B cell (primary cell): Measurements from ENCODE around the gene LMX1B. TPM values are rescaled to one million over a fixed set of nuclear protein-coding genes. Genes with fewer than 3 reads are reported as not detected.

ENCODE experiments used
- ATAC-seq: fragments of 200-7000 bp; cut with Tn5 transposase; one replicate; pipeline ENCODE4 v1.10.0; 2021; ENCODE audit warnings: low read depth, mild to moderate bottlenecking, moderate number of reproducible peaks, moderate library complexity
- CTCF ChIA-PET: fragments of 350-600 bp; sonication (Branson Sonifier 250); formaldehyde crosslinking; loops from one replicate; lab custom pipeline; 2021; ENCODE audit warnings: antibody characterized with exemption, inconsistent platforms; lab: Charles Lee
- POLR2A ChIA-PET: fragments of 350-600 bp; sonication (Branson Sonifier 250); formaldehyde crosslinking; loops from one replicate; lab custom pipeline; 2021; ENCODE audit warnings: antibody characterized with exemption; lab: Charles Lee
- DNase-seq: peaks from one replicate; pipeline ENCODE4 v3.0.0; 2013
- H2AFZ ChIP-seq: 2 replicates; pipeline ENCODE4 v1.6.1; 2012; ENCODE audit warnings: mild to moderate bottlenecking, low read depth, low read length; ENCODE audit not compliant: insufficient read depth, poor library complexity, severe bottlenecking
- H3K27ac ChIP-seq, 2 donors: 1 replicate in 1 of 2; 2 replicates in 1 of 2; pipeline ENCODE4 v1.5.1; 2012 to 2013; ENCODE audit warnings: low read length in 2 of 2, mild to moderate bottlenecking in 2 of 2, moderate library complexity in 1 of 2
- H3K27me3 ChIP-seq, 4 experiments: fragments of 200-600 bp in 1 of 4; sonication (generic) in 1 of 4; replicated peaks in 1 of 4; 1 replicate in 2 of 4; 2 replicates in 2 of 4; pipeline versions ENCODE4 v1.6.1 to v1.7.0; 2013 to 2016; ENCODE audit warnings: low read length in 3 of 4, mild to moderate bottlenecking in 2 of 4, mixed read lengths in 1 of 4, moderate library complexity in 1 of 4; ENCODE audit not compliant: insufficient read depth in 4 of 4, control insufficient read depth in 3 of 4; ENCODE audit errors: control extremely low read depth in 1 of 4
- H3K36me3 ChIP-seq, 2 experiments: replicated peaks in 1 of 2; 1 replicate in 1 of 2; 2 replicates in 1 of 2; pipeline versions ENCODE4 v1.6.1 to v1.7.1; 2013; ENCODE audit warnings: low read length in 1 of 2; ENCODE audit not compliant: insufficient read depth in 2 of 2, control insufficient read depth in 1 of 2; ENCODE audit errors: control extremely low read depth in 1 of 2, extremely low read depth in 1 of 2
- H3K4me1 ChIP-seq, 2 donors: fragments of 200-600 bp in 1 of 2; sonication (generic) in 1 of 2; 1 replicate in 1 of 2; 2 replicates in 1 of 2; pipeline versions ENCODE4 v1.5.1 to v1.6.1; 2013 to 2017; ENCODE audit warnings: low read length in 2 of 2; ENCODE audit not compliant: control insufficient read depth in 2 of 2, insufficient read depth in 2 of 2
- H3K4me2 ChIP-seq: replicated peaks from 2 replicates; pipeline ENCODE3; 2012; ENCODE audit warnings: mild to moderate bottlenecking, low read depth, low read length; ENCODE audit not compliant: poor library complexity, severe bottlenecking
- H3K4me3 ChIP-seq, 5 experiments: fragments of 200-600 bp in 1 of 5; sonication (generic) in 1 of 5; 1 replicate in 3 of 5; 2 replicates in 2 of 5; pipeline versions ENCODE4 v1.5.1 to v1.7.0; 2011 to 2016; ENCODE audit warnings: low read length in 4 of 5, mild to moderate bottlenecking in 4 of 5, low read depth in 2 of 5, control low read depth in 1 of 5, moderate library complexity in 1 of 5; ENCODE audit not compliant: insufficient read depth in 1 of 5; ENCODE audit errors: control extremely low read depth in 1 of 5, extremely low read depth in 1 of 5
- H3K79me2 ChIP-seq: fragments of 200-600 bp; sonication (generic); one replicate; pipeline ENCODE4 v1.6.0; 2016; ENCODE audit warnings: low read length; ENCODE audit not compliant: control insufficient read depth, insufficient read depth
- H3K9ac ChIP-seq: fragments of 200-600 bp; sonication (generic); 2 replicates; pipeline ENCODE4 v1.6.1; 2017; ENCODE audit warnings: mild to moderate bottlenecking, low read length, moderate library complexity
- H3K9me3 ChIP-seq, 3 donors: one replicate each; pipeline versions ENCODE4 v1.6.1 to v1.7.1; 2013; ENCODE audit warnings: low read length in 2 of 3; ENCODE audit not compliant: control insufficient read depth in 2 of 3, insufficient read depth in 1 of 3; ENCODE audit errors: control extremely low read depth in 1 of 3
- H4K20me1 ChIP-seq: 2 replicates; pipeline ENCODE4 v1.6.0; 2012; ENCODE audit warnings: mild to moderate bottlenecking, low read length; ENCODE audit not compliant: insufficient read depth, control insufficient read depth, poor library complexity, severe bottlenecking
- H3K27ac Mint-ChIP-seq: one replicate; pipeline ENCODE4 v1.8.0; 2021; ENCODE audit warnings: mixed read lengths
- H3K27me3 Mint-ChIP-seq: one replicate; pipeline ENCODE4 v1.8.0; 2021; ENCODE audit warnings: mixed read lengths
- H3K4me1 Mint-ChIP-seq: one replicate; pipeline ENCODE4 v1.8.0; 2021; ENCODE audit warnings: mixed read lengths
- H3K4me3 Mint-ChIP-seq: one replicate; pipeline ENCODE4 v1.8.0; 2021; ENCODE audit warnings: mixed read lengths
- H3K9me3 Mint-ChIP-seq: one replicate; pipeline ENCODE4 v1.8.0; 2022; ENCODE audit warnings: mixed read lengths; ENCODE audit not compliant: insufficient read depth
- CTCF ChIP-seq: fragments of 200-600 bp; IDR thresholded peaks from one replicate; pipeline ENCODE4 v1.8.0; 2022; ENCODE audit warnings: antibody characterized with exemption, mild to moderate bottlenecking
- EZH2 ChIP-seq: IDR thresholded peaks from 2 replicates; pipeline ENCODE4 v1.6.1; 2012; ENCODE audit warnings: borderline replicate concordance, low read depth, mild to moderate bottlenecking, moderate library complexity, low read length; ENCODE audit not compliant: insufficient read depth, poor library complexity, severe bottlenecking
- WGBS: methylation state at CpG from one replicate; pipeline ENCODE4 v1.1.5; 2013; ENCODE audit warnings: missing lambda C conversion rate; ENCODE audit not compliant: insufficient coverage; 5-methylcytosine and 5-hydroxymethylcytosine counted together
- intact Hi-C: fragments of 100-400 bp; cut with micrococcal nuclease; formaldehyde crosslinking; loops from one replicate; pipeline ENCODE4 v1.10.0; 2022
- polyA plus RNA-seq: library from polyadenylated mRNA; depleted of rRNA; stranded (reverse); fragments of >200 nt; gene quantifications from 2 replicates; pipeline ENCODE4 v1.2.3, GENCODE V29; 2012
- total RNA-seq, 2 donors: library from RNA; stranded (reverse); fragments of 120-200 nt in 1 of 2; gene quantifications; 1 replicate in 1 of 2; 2 replicates in 1 of 2; pipeline versions ENCODE4 v1.2.3 to v1.2.4, GENCODE V29; 2013 to 2022

LMX1B gene
- total and polyA plus RNA-seq, 2 donors (not counting 1 experiment from before 2014, with no cell fraction given): not detected

- Histone ChIP-seq H3K36me3 (no peaks in the 10 kb centered on the region), H3K4me1 (no peaks in the 10 kb centered on the region), H3K9ac (no peak overlapping the region), H3K9me3 (no peaks in the 10 kb centered on the region), H4K20me1 (no peaks in the 10 kb centered on the region), H3K79me2 (no peaks in the 10 kb centered on the region), H3K4me3 (no peak overlapping the region), H3K4me2 (no peak overlapping the region), H2AFZ (no peak overlapping the region), H3K27ac (no peak overlapping the region), H3K27me3 (peaks cover 0 to 29% (median 5%) of the 10 kb centered on the region in 4 experiments)
- POLR2A ChIA-PET: no interaction called here
- WGBS: 89% methylated on average over 6 of the region's 10 CpGs
- Mint-ChIP-seq H3K4me3 (no peak overlapping the region), H3K27ac (no peak overlapping the region), H3K9me3 (no peaks in the 10 kb centered on the region), H3K27me3 (peaks cover 50% of the 10 kb centered on the region), H3K4me1 (no peaks in the 10 kb centered on the region)
- no peak for ATAC-seq
- TF ChIP-seq CTCF (no peak), EZH2 (no peak)
- CTCF ChIA-PET: no interaction called here
- DNase-seq: no peak
- intact Hi-C loops: no loop called here
Measured at GRCh38 chr9:126588491-126589168, 25.1 kb upstream of the LMX1B start.

GRCh38 chr9:126589349-126589748, 24.4 kb upstream of the LMX1B start:
- no peaks in the 10 kb centered on the region for H3K36me3 ChIP-seq
- intact Hi-C loops: no loop called here
- WGBS: 87% methylated on average over 5 of the region's 6 CpGs
- no peak for ATAC-seq
- no peak overlapping the region for H2AFZ ChIP-seq
- Mint-ChIP-seq H3K27ac (no peak overlapping the region), H3K9me3 (no peaks in the 10 kb centered on the region), H3K4me1 (no peaks in the 10 kb centered on the region), H3K27me3 (peaks cover 54% of the 10 kb centered on the region), H3K4me3 (no peak overlapping the region)
- POLR2A ChIA-PET: no interaction called here
- H3K4me3 ChIP-seq: no peak overlapping the region
- H3K4me1 ChIP-seq: no peaks in the 10 kb centered on the region
- TF ChIP-seq CTCF (no peak), EZH2 (no peak)
- CTCF ChIA-PET: no interaction called here
- no peak overlapping the region for H3K27ac ChIP-seq
- H3K27me3 ChIP-seq: peaks cover 0 to 29% (median 5%) of the 10 kb centered on the region in 4 experiments
- H3K9me3 ChIP-seq: no peaks in the 10 kb centered on the region
- no peaks in the 10 kb centered on the region for H4K20me1 ChIP-seq
- H3K9ac ChIP-seq: no peak overlapping the region
- no peaks in the 10 kb centered on the region for H3K79me2 ChIP-seq
- no peak for DNase-seq
- no peak overlapping the region for H3K4me2 ChIP-seq
